HepG2 (cell line): Measurements from ENCODE around the gene NXN. TPM values are rescaled to one million over a fixed set of nuclear protein-coding genes. Genes with fewer than 3 reads are reported as not detected.

Experiments
- BCL3 ChIP-seq: sonication (generic); formaldehyde crosslinking; IDR thresholded peaks from 2 replicates; pipeline ENCODE4 v1.5.1; 2020; ENCODE audit warnings: mild to moderate bottlenecking, missing genetic modification reagents, moderate library complexity
- CBFB ChIP-seq: sonication (generic); formaldehyde crosslinking; IDR thresholded peaks from 2 replicates; pipeline ENCODE4 v1.4.0; 2020; ENCODE audit warnings: missing genetic modification reagents
- ELK4 ChIP-seq: sonication (generic); formaldehyde crosslinking; IDR thresholded peaks from 2 replicates; pipeline ENCODE4 v1.9.0; 2021; ENCODE audit warnings: missing genetic modification reagents, borderline replicate concordance
- HCFC1 ChIP-seq: fragments of 150-350 bp; IDR thresholded peaks from 2 replicates; pipeline ENCODE4 v1.6.1; 2014; ENCODE audit warnings: low read depth, low read length
- IKZF4 ChIP-seq: sonication (generic); formaldehyde crosslinking; IDR thresholded peaks from 2 replicates; pipeline ENCODE4 v1.5.1; 2020; ENCODE audit warnings: borderline replicate concordance, mild to moderate bottlenecking, low read depth, missing genetic modification reagents; ENCODE audit errors: not compliant biosample characterization
- IKZF5 ChIP-seq: IDR thresholded peaks from 2 replicates; pipeline ENCODE4 v1.6.1; 2018; ENCODE audit warnings: missing genetic modification reagents, mild to moderate bottlenecking, missing compliant biosample characterization
- JUN ChIP-seq: sonication (generic); formaldehyde crosslinking; IDR thresholded peaks from 2 replicates; pipeline ENCODE4 v1.4.0; 2020; ENCODE audit warnings: mild to moderate bottlenecking, missing genetic modification reagents
- MIER2 ChIP-seq: IDR thresholded peaks from 2 replicates; pipeline ENCODE4 v1.6.1; 2016; ENCODE audit warnings: missing biosample characterization, missing genetic modification reagents
- RNF219 ChIP-seq: sonication (generic); formaldehyde crosslinking; IDR thresholded peaks from 2 replicates; pipeline ENCODE4 v1.5.0; 2020; ENCODE audit warnings: mild to moderate bottlenecking, missing genetic modification reagents
- SNAPC5 ChIP-seq: sonication (generic); formaldehyde crosslinking; IDR thresholded peaks from 2 replicates; pipeline ENCODE4 v1.8.1; 2023; ENCODE audit warnings: mild to moderate bottlenecking, missing genetic modification reagents, borderline replicate concordance
- TFDP2 ChIP-seq: sonication (generic); formaldehyde crosslinking; IDR thresholded peaks from 2 replicates; pipeline ENCODE4 v1.4.0; 2020; ENCODE audit warnings: missing genetic modification reagents
- TP53 ChIP-seq: sonication (generic); formaldehyde crosslinking; conservative IDR thresholded peaks from 2 replicates; pipeline ENCODE4 v1.4.0; 2020; ENCODE audit warnings: missing genetic modification reagents
- XRCC5 ChIP-seq: fragments of 200-400 bp; formaldehyde crosslinking; optimal IDR thresholded peaks from 2 replicates; pipeline ENCODE3; 2017; ENCODE audit warnings: mild to moderate bottlenecking, low read length
- ZBTB3 ChIP-seq: sonication (generic); formaldehyde crosslinking; IDR thresholded peaks from 2 replicates; pipeline ENCODE4 v1.4.0; 2020; ENCODE audit warnings: low read depth, mild to moderate bottlenecking, moderate library complexity, missing genetic modification reagents, borderline replicate concordance
- ZMAT5 ChIP-seq: sonication (generic); formaldehyde crosslinking; IDR thresholded peaks from 2 replicates; pipeline ENCODE4 v1.5.0; 2020; ENCODE audit warnings: mild to moderate bottlenecking, low read depth, missing genetic modification reagents, borderline replicate concordance
- ZNF253 ChIP-seq: sonication (generic); formaldehyde crosslinking; IDR thresholded peaks from 2 replicates; pipeline ENCODE4 v1.8.0; 2022; ENCODE audit warnings: mild to moderate bottlenecking, missing genetic modification reagents, borderline replicate concordance
- ZNF430 ChIP-seq: sonication (generic); formaldehyde crosslinking; IDR thresholded peaks from 2 replicates; pipeline ENCODE4 v1.9.0; 2021; ENCODE audit warnings: mild to moderate bottlenecking, missing genetic modification reagents
- ZNF614 ChIP-seq: IDR thresholded peaks from 2 replicates; pipeline ENCODE4 v1.6.1; 2018; ENCODE audit warnings: missing biosample characterization, missing genetic modification reagents, inconsistent platforms, borderline replicate concordance
- ZNF629 ChIP-seq: sonication (generic); formaldehyde crosslinking; conservative IDR thresholded peaks from 2 replicates; pipeline ENCODE4 v1.5.0; 2020; ENCODE audit warnings: missing genetic modification reagents
- polyA plus RNA-seq, 8 experiments: library from polyadenylated mRNA; depleted of rRNA in 3 of 8; stranded (reverse) in 7 of 8; unstranded in 1 of 8; fragments of >200 nt; fragmentation: Illumina TruSeq in 4 of 8; extraction: Trizol in 4 of 8; gene quantifications; 2 replicates each; pipeline versions ENCODE4 v1.2.1 to v1.2.3, GENCODE V29; 2011 to 2016; ENCODE audit warnings: low read depth in 4 of 8, missing spikeins in 1 of 8, mixed read lengths in 1 of 8; ENCODE audit not compliant: insufficient read depth in 1 of 8
- total RNA-seq, 5 experiments: library from RNA; depleted of rRNA; stranded (reverse); fragments of >200 nt; fragmentation: Illumina TruSeq; extraction: Trizol; gene quantifications; 2 replicates each; pipeline ENCODE4 v1.2.3, GENCODE V29; 2016; ENCODE audit warnings: low read depth in 1 of 5

The NXN gene
- total and polyA plus RNA-seq, 2 of the 13 experiments (the other 11 are each of a cell fraction or from before 2014, with no cell fraction given) = 22.2 to 24.3 TPM

GRCh38 chr17:781805-782731 lies 197.5 kb downstream of the NXN start, which contains the start of the genes GLOD4 and MRM3 (continued):
- TF ChIP-seq ZNF629 (CRISPR knock-in tag) (0 out of 2 replicates have a peak, but pooled peaks have one; percentile 56), ZMAT5 (CRISPR knock-in tag) (no peak), ELK4 (no peak), IKZF5 (CRISPR knock-in tag) (peak; percentile 88), TFDP2 (CRISPR knock-in tag) (peak; percentile 94), JUN (peak; percentile 68; the same call in 1 of the 2 replicates), SNAPC5 (0 out of 2 replicates have a peak, but pooled peaks have one; percentile 38), MIER2 (peak; percentile 56; the same call in 1 of the 2 replicates), XRCC5 (peak; percentile 92), ZNF614 (peak; percentile 59; the same call in 1 of the 2 replicates), ZBTB3 (CRISPR knock-in tag) (no peak; the same call in 1 of the 2 replicates), HCFC1 (peak; percentile 79), CBFB (CRISPR knock-in tag) (peak; percentile 95), BCL3 (CRISPR knock-in tag) (peak; percentile 84), TP53 (CRISPR knock-in tag) (0 out of 2 replicates have a peak, but pooled peaks have one; percentile 52), IKZF4 (peak; percentile 65), ZNF430 (CRISPR knock-in tag) (peak; percentile 96), ZNF253 (CRISPR knock-in tag) (peak; percentile 72; the same call in 1 of the 2 replicates), RNF219 (CRISPR knock-in tag) (no peak)
